K562 (cell line): Measurements from ENCODE around the gene RTBDN. TPM values are rescaled to one million over a fixed set of nuclear protein-coding genes. Genes with fewer than 3 reads are reported as not detected.

Experiments
- ATAC-seq: fragments of 200-7000 bp; cut with Tn5 transposase; 3 replicates; pipeline ENCODE4 v1.9.1; 2020; ENCODE audit warnings: moderate library complexity
- BruUV-seq: library from RNA; stranded (reverse); fragments of 400-500 nt; replicated peaks from 2 replicates; lab custom pipeline; 2021; lab: Mats Ljungman, UMichigan
- CTCF ChIA-PET: fragments of 300-600 bp; formaldehyde crosslinking; extraction: SDS; loops from one replicate; lab custom pipeline; 2021; ENCODE audit warnings: low intra/inter-chr PET ratio; lab: Yijun Ruan, JAX
- POLR2A ChIA-PET: fragments of 300-600, 350-650 bp; sonication (Branson Sonifier 250); formaldehyde crosslinking; extraction: SDS; loops from one replicate; lab custom pipeline; 2021; ENCODE audit warnings: antibody characterized with exemption, inconsistent platforms; lab: Yijun Ruan, JAX
- DNase-seq, 4 experiments: peaks; one replicate each; pipeline versions ENCODE4 v3.0.0 to v3.0.0-alpha.2; 2011 to 2018; ENCODE audit warnings: low spot score in 3 of 4, mixed read lengths in 3 of 4; ENCODE audit errors: extremely low read depth in 1 of 4
- FAIRE-seq: peaks from 2 replicates; lab custom pipeline; 2011; peaks lifted over from hg19 to GRCh38; lab: Jason Lieb, UNC
- H2AFZ ChIP-seq: 2 replicates; pipeline ENCODE4 v1.6.0; 2011; ENCODE audit warnings: low read depth, low read length, control low read depth, inconsistent platforms
- H3K27ac ChIP-seq: fragments of 200-600 bp; 3 replicates; pipeline ENCODE4 v1.8.0; 2011; ENCODE audit warnings: low read depth, mild to moderate bottlenecking, control low read depth, inconsistent platforms, low read length, moderate library complexity, mixed read lengths; ENCODE audit errors: extremely low read depth
- H3K27me3 ChIP-seq, 2 experiments: fragments of 300-600 bp in 1 of 2; 2 replicates in 1 of 2; 3 replicates in 1 of 2; pipeline versions ENCODE4 v1.6.0 to v1.8.0; 2011; ENCODE audit warnings: inconsistent platforms in 2 of 2, low read length in 2 of 2, mild to moderate bottlenecking in 1 of 2, mixed read lengths in 1 of 2, moderate library complexity in 1 of 2; ENCODE audit not compliant: control insufficient read depth in 2 of 2, insufficient read depth in 2 of 2
- H3K36me3 ChIP-seq: fragments of 300-600 bp; 3 replicates; pipeline ENCODE4 v1.8.0; 2011; ENCODE audit warnings: mild to moderate bottlenecking, low read length, inconsistent platforms; ENCODE audit not compliant: control insufficient read depth, insufficient read depth
- H3K4me1 ChIP-seq, 2 experiments: fragments of 200-600 bp in 1 of 2; replicated peaks in 1 of 2; 2 replicates in 1 of 2; 3 replicates in 1 of 2; pipeline versions ENCODE4 v1.5.1 to v1.8.0; 2011; ENCODE audit warnings: inconsistent platforms in 2 of 2, low read length in 2 of 2, mild to moderate bottlenecking in 1 of 2, mixed read lengths in 1 of 2, moderate library complexity in 1 of 2; ENCODE audit not compliant: control insufficient read depth in 2 of 2, insufficient read depth in 2 of 2
- H3K4me2 ChIP-seq: 2 replicates; pipeline ENCODE4 v1.6.1; 2011; ENCODE audit warnings: low read length, control low read depth, inconsistent platforms, mixed read lengths; ENCODE audit not compliant: insufficient read depth
- H3K4me3 ChIP-seq: fragments of 200-600 bp; sonication (generic), shearing (Covaris generic); 2 replicates; pipeline ENCODE4 v1.5.1; 2016; ENCODE audit warnings: control low read depth, inconsistent platforms
- H3K79me2 ChIP-seq: fragments of 200-600 bp; 3 replicates; pipeline ENCODE4 v1.8.0; 2011; ENCODE audit warnings: low read length, inconsistent platforms; ENCODE audit not compliant: control insufficient read depth, insufficient read depth
- H3K9ac ChIP-seq, 2 experiments: 2 replicates each; pipeline versions ENCODE4 v1.6.0 to v1.6.1; 2011; ENCODE audit warnings: low read depth in 2 of 2, low read length in 2 of 2, control low read depth in 1 of 2, inconsistent platforms in 1 of 2, mild to moderate bottlenecking in 1 of 2, mixed read lengths in 1 of 2; ENCODE audit not compliant: insufficient read depth in 1 of 2
- H3K9me1 ChIP-seq: one replicate; pipeline ENCODE4 v1.6.0; 2011; ENCODE audit warnings: inconsistent platforms, mild to moderate bottlenecking, low read length, moderate library complexity; ENCODE audit not compliant: control insufficient read depth, insufficient read depth
- H3K9me3 ChIP-seq: replicated peaks from 2 replicates; pipeline ENCODE4 v1.5.1; 2011; ENCODE audit warnings: low read depth, low read length, inconsistent platforms; ENCODE audit not compliant: control insufficient read depth, insufficient read depth
- H4K20me1 ChIP-seq: replicated peaks from 2 replicates; pipeline ENCODE4 v1.6.1; 2011; ENCODE audit warnings: low read length, inconsistent platforms, mixed read lengths; ENCODE audit not compliant: control insufficient read depth, insufficient read depth
- CCNT2 ChIP-seq: IDR thresholded peaks from 2 replicates; pipeline ENCODE4 v1.6.1; 2011; ENCODE audit warnings: borderline replicate concordance, low read depth, mild to moderate bottlenecking, moderate library complexity, mixed read lengths, low read length; ENCODE audit not compliant: insufficient read length; ENCODE audit errors: extremely low read depth
- FOSL1 ChIP-seq: fragments of 200-800 bp; sonication (Bioruptor generic); conservative IDR thresholded peaks from 2 replicates; pipeline ENCODE4 v1.6.1; 2016; ENCODE audit warnings: missing genetic modification characterization, missing compliant biosample characterization
- FOXK2 ChIP-seq, 2 experiments: fragments of 450-650 bp; IDR thresholded peaks in 1 of 2; conservative IDR thresholded peaks in 1 of 2; 2 replicates each; pipeline ENCODE4 v1.6.1; 2016; ENCODE audit warnings: low read depth in 2 of 2, mild to moderate bottlenecking in 1 of 2
- FOXP1 ChIP-seq: sonication (generic); formaldehyde crosslinking; IDR thresholded peaks from 2 replicates; pipeline ENCODE4 v1.8.0; 2022; ENCODE audit warnings: mild to moderate bottlenecking, missing genetic modification reagents
- GTF2F1 ChIP-seq: IDR thresholded peaks from 2 replicates; pipeline ENCODE4 v1.6.1; 2011; ENCODE audit warnings: low read depth, low read length, improper control_type of control experiment
- HMGXB4 ChIP-seq: sonication (generic); formaldehyde crosslinking; IDR thresholded peaks from 2 replicates; pipeline ENCODE4 v1.8.1; 2023; ENCODE audit warnings: mild to moderate bottlenecking, missing genetic modification reagents
- HNRNPLL ChIP-seq: fragments of 200-400 bp; formaldehyde crosslinking; IDR thresholded peaks from 2 replicates; pipeline ENCODE4 v1.6.1; 2017; ENCODE audit warnings: low read length, low read depth, mild to moderate bottlenecking; ENCODE audit not compliant: poor library complexity, severe bottlenecking
- ILF3 ChIP-seq: fragments of 450-650 bp; IDR thresholded peaks from 2 replicates; pipeline ENCODE4 v1.6.1; 2018; ENCODE audit warnings: antibody characterized with exemption, mild to moderate bottlenecking, moderate library complexity, borderline replicate concordance
- POU5F1 ChIP-seq: fragments of 150-350 bp; IDR thresholded peaks from 2 replicates; pipeline ENCODE4 v1.6.1; 2014; ENCODE audit warnings: borderline replicate concordance, low read length, low read depth, mild to moderate bottlenecking; ENCODE audit not compliant: partially characterized antibody
- PTBP1 ChIP-seq: fragments of 200-400 bp; formaldehyde crosslinking; IDR thresholded peaks from 2 replicates; pipeline ENCODE4 v1.6.1; 2017; ENCODE audit warnings: low read depth, low read length
- RBM39 ChIP-seq: fragments of 200-400 bp; formaldehyde crosslinking; optimal IDR thresholded peaks from 2 replicates; pipeline ENCODE3; 2018; ENCODE audit warnings: low read depth, low read length
- SMARCE1 ChIP-seq: fragments of 450-650 bp; IDR thresholded peaks from 2 replicates; pipeline ENCODE4 v1.7.1; 2016; ENCODE audit warnings: mild to moderate bottlenecking
- SNIP1 ChIP-seq: fragments of 450-650 bp; IDR thresholded peaks from 2 replicates; pipeline ENCODE4 v1.7.1; 2017; ENCODE audit warnings: low read depth, mild to moderate bottlenecking
- ZNF146 ChIP-seq: IDR thresholded peaks from one replicate; pipeline ENCODE4 v1.6.1; 2018; ENCODE audit warnings: missing compliant biosample characterization; ENCODE audit not compliant: unreplicated experiment
- ZNF77 ChIP-seq: fragments of 250-450 bp; sonication (Bioruptor Pico); IDR thresholded peaks from 2 replicates; pipeline ENCODE4 v1.5.0; 2020
- WGBS: fragments of 100-300 bp; shearing (Covaris generic); methylation state at CpG from one replicate; pipeline ENCODE4 v1.1.6; 2016; ENCODE audit warnings: low coverage, mixed read lengths; ENCODE audit not compliant: insufficient coverage; ENCODE audit errors: missing lambda C conversion rate; 5-methylcytosine and 5-hydroxymethylcytosine counted together
- in situ Hi-C: fragments of 300-500 bp; cut with MboI; formaldehyde crosslinking; loops from 4 replicates; pipeline ENCODE4 v1.15.0; 2018; ENCODE audit warnings: inconsistent platforms, mixed read lengths
- intact Hi-C: fragments of 100-400 bp; cut with micrococcal nuclease; formaldehyde crosslinking; loops from 2 replicates; pipeline ENCODE4 v1.14.2; 2022
- polyA plus RNA-seq, 8 experiments: library from polyadenylated mRNA; depleted of rRNA in 4 of 8; stranded (reverse) in 5 of 8; unstranded in 3 of 8; fragments of >200 nt; fragmentation: Nextera tagmentation in 2 of 8; fragmentation: Illumina TruSeq in 1 of 8; extraction: Ambion mirVana in 2 of 8; extraction: Trizol in 1 of 8; gene quantifications; 2 replicates each; pipeline versions ENCODE4 v1.2.1 to v1.2.3, GENCODE V29; 2011 to 2014; ENCODE audit warnings: inconsistent platforms in 1 of 8, missing spikeins in 1 of 8
- total RNA-seq, 7 experiments: library from RNA; depleted of rRNA in 6 of 7; stranded (reverse); fragments of >200 nt in 6 of 7; fragmentation: Illumina TruSeq in 2 of 7; extraction: Trizol in 2 of 7; gene quantifications; 2 replicates each; pipeline versions ENCODE4 v1.2.1 to v1.2.3, GENCODE V29; 2011 to 2021; ENCODE audit warnings: low replicate concordance in 1 of 7

RTBDN gene
- total and polyA plus RNA-seq, 9 of the 15 experiments (the other 6 are each of a cell fraction or from before 2014, with no cell fraction given): 0.20 to 2.3 (median 0.72) TPM; not detected in 1

GRCh38 chr19:12843999-12844732 lies 9.8 kb upstream of the RTBDN start:
- BruUV-seq: no TSS peak
- H4K20me1 ChIP-seq: peaks cover 5% of the 10 kb centered on the region; the same call in 1 of the 2 replicates
- peaks cover 15% of the 10 kb centered on the region for H3K79me2 ChIP-seq
- peaks cover 7% of the 10 kb centered on the region for H3K9me1 ChIP-seq
- no peak overlapping the region for H3K4me2 ChIP-seq
- intact Hi-C loops: loop anchor here (5.0 kb wide), 1 partner anchor 67 kb away; the partner anchor contains the start of gene HOOK2
- H3K27ac ChIP-seq: no peak overlapping the region; the same call in 2 of the 3 replicates
- in situ Hi-C loops: no loop called here
- H2AFZ ChIP-seq: no peak overlapping the region
- H3K9ac ChIP-seq: peak overlapping the region in 1 of 2 experiments; percentile 40; a peak in 1 of 4 replicates
- no peaks in the 10 kb centered on the region; a peak in 1 of 5 replicates for H3K27me3 ChIP-seq
- CTCF ChIA-PET: interaction anchor here (0.5 to 0.6 kb wide), 2 partner anchors 87 to 127 kb away, joined by 3 to 5 read pairs; no protein-coding TSS in a partner anchor
- no peak for ATAC-seq
- DNase-seq: no peak
- no peak overlapping the region for H3K4me3 ChIP-seq
- 66% methylated on average over 3 of the region's 3 CpGs for WGBS
- H3K9me3 ChIP-seq: no peaks in the 10 kb centered on the region
- H3K4me1 ChIP-seq: peaks cover 28 to 39% of the 10 kb centered on the region in 2 experiments
- H3K36me3 ChIP-seq: peaks cover 27% of the 10 kb centered on the region; the same call in 2 of the 3 replicates
- no peak for FAIRE-seq
- POLR2A ChIA-PET: interaction anchor here (0.5 to 1.3 kb wide), 3 partner anchors 9 to 114 kb away, joined by 3 to 5 read pairs (median 4); no protein-coding TSS in a partner anchor
- TF ChIP-seq SNIP1: no peak
- no peak for TF ChIP-seq ZNF77 (CRISPR knock-in tag)
- no peak for TF ChIP-seq SMARCE1
- peak; percentile 60; the same call in 1 of the 2 replicates for TF ChIP-seq FOSL1 (tag)
- TF ChIP-seq FOXK2 (conservative IDR thresholded peaks at IDR 0.05 in 1 of 2, IDR thresholded peaks at IDR 0.05 in 1 of 2; ENCODE audit: low read depth in 2 of 2): no peak
- no peak for TF ChIP-seq ZNF146 (CRISPR knock-in tag)
- TF ChIP-seq GTF2F1: no peak
- TF ChIP-seq HMGXB4 (CRISPR knock-in tag): no peak
- no peak for TF ChIP-seq ILF3
- no peak for TF ChIP-seq RBM39
- no peak for TF ChIP-seq CCNT2
- no peak for TF ChIP-seq FOXP1 (CRISPR knock-in tag)
- TF ChIP-seq HNRNPLL: no peak
- TF ChIP-seq POU5F1: no peak
- TF ChIP-seq PTBP1: no peak
